ENCODE measurements around the gene CD300LF. TPM values are rescaled to one million over a fixed set of nuclear protein-coding genes. Genes with fewer than 3 reads are reported as not detected.

Gene CD300LF
- total and polyA plus RNA-seq, 2 donors from 2014 or later = 0.49 to 3.1 TPM

- Histone ChIP-seq H3K4me1 (ENCODE audit: control insufficient read depth in 2 of 3, insufficient read depth in 2 of 3, low read depth in 1 of 3, low read length in 3 of 3) (no peaks in the 10 kb centered on the region), H3K27ac (ENCODE audit: low read depth in 2 of 2, low read length in 2 of 2) (no peak overlapping the region), H3K9me3 (ENCODE audit: control insufficient read depth in 2 of 3, insufficient read depth in 1 of 3, low read length in 3 of 3) (no peaks in the 10 kb centered on the region), H3K4me3 (ENCODE audit: low read length in 3 of 3) (no peak overlapping the region), H3K36me3 (ENCODE audit: control insufficient read depth in 2 of 3, insufficient read depth in 3 of 3, low read length in 3 of 3) (no peaks in the 10 kb centered on the region), H3K27me3 (ENCODE audit: control insufficient read depth, insufficient read depth, low read length) (no peaks in the 10 kb centered on the region), H3K9ac (ENCODE audit: low read length in 3 of 3) (no peak overlapping the region)
- TF ChIP-seq CTCF (IDR thresholded peaks at IDR 0.05; ENCODE audit: borderline replicate concordance, extremely low read depth, insufficient read depth) = no peak
- intact Hi-C loops (cut with DNase I) = no loop called here
- FAIRE-seq = no peak
- no peak for DNase-seq
These were observed 66.5 kb downstream of the CD300LF start for GRCh38 chr17:74646231-74646630.

DNA sequence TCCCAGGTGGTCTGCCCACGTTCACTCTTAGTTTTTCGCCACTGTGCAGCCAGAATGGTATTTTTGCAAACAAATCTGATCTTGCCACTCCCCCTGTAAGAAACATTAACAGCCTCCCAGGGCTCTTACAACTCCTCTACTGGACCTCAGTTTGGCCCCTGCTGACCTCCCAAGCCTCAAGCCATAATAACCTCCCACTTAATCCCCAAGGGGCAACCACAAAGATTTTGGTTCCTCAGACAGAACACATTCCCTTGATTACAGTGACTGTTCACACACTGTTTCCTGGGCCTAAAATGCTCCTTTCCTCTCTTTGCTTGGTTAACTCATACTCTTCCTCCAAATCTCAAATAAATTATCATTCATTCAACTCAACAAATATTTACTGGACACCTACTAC, 67.7 kb downstream of the CD300LF start:
- H3K9me3 ChIP-seq (ENCODE audit: control insufficient read depth in 2 of 3, insufficient read depth in 1 of 3, low read length in 3 of 3) = no peaks in the 10 kb centered on the region
- no peak overlapping the region for H3K9ac ChIP-seq (ENCODE audit: low read length in 3 of 3)
- H3K4me3 ChIP-seq (ENCODE audit: low read length in 3 of 3) = no peak overlapping the region
- H3K36me3 ChIP-seq (ENCODE audit: control insufficient read depth in 2 of 3, insufficient read depth in 3 of 3, low read length in 3 of 3) = no peaks in the 10 kb centered on the region
- H3K27ac ChIP-seq (ENCODE audit: low read depth in 2 of 2, low read length in 2 of 2) = no peak overlapping the region
- no peak for FAIRE-seq
- intact Hi-C loops (cut with DNase I) = no loop called here
- no peaks in the 10 kb centered on the region for H3K4me1 ChIP-seq (ENCODE audit: control insufficient read depth in 2 of 3, insufficient read depth in 2 of 3, low read depth in 1 of 3, low read length in 3 of 3)
- no peak for TF ChIP-seq CTCF (IDR thresholded peaks at IDR 0.05; ENCODE audit: borderline replicate concordance, extremely low read depth, insufficient read depth)
- H3K27me3 ChIP-seq (ENCODE audit: control insufficient read depth, insufficient read depth, low read length) = no peaks in the 10 kb centered on the region
- no peak for DNase-seq

- H3K4me3 ChIP-seq (ENCODE audit: low read length in 3 of 3) = no peak overlapping the region
- H3K36me3 ChIP-seq (ENCODE audit: control insufficient read depth in 2 of 3, insufficient read depth in 3 of 3, low read length in 3 of 3) = no peaks in the 10 kb centered on the region
- H3K4me1 ChIP-seq (ENCODE audit: control insufficient read depth in 2 of 3, insufficient read depth in 2 of 3, low read depth in 1 of 3, low read length in 3 of 3) = no peaks in the 10 kb centered on the region
- intact Hi-C loops (cut with DNase I) = no loop called here
- H3K9me3 ChIP-seq (ENCODE audit: control insufficient read depth in 2 of 3, insufficient read depth in 1 of 3, low read length in 3 of 3) = no peaks in the 10 kb centered on the region
- H3K9ac ChIP-seq (ENCODE audit: low read length in 3 of 3) = no peak overlapping the region
- no peak for TF ChIP-seq CTCF (IDR thresholded peaks at IDR 0.05; ENCODE audit: borderline replicate concordance, extremely low read depth, insufficient read depth)
- no peak for FAIRE-seq
- no peaks in the 10 kb centered on the region for H3K27me3 ChIP-seq (ENCODE audit: control insufficient read depth, insufficient read depth, low read length)
- H3K27ac ChIP-seq (ENCODE audit: low read depth in 2 of 2, low read length in 2 of 2) = no peak overlapping the region
- DNase-seq = no peak
These were observed 68.3 kb downstream of the CD300LF start for GRCh38 chr17:74644419-74644818.

Small RNA genes lying within 50 kb of the gene (microRNA-seq; reads per million reads assigned to microRNA genes)
- 10.1 reads per million, percentile 19 among the genes with 10 or more reads in this experiment for gene MIR3615

Other genes starting within 250 kb of the CD300LF start
- gene CD300A, start 246.3 kb downstream of the CD300LF start, total RNA-seq = 8.2 TPM
- gene CD300A, start 246.3 kb downstream of the CD300LF start, polyA plus RNA-seq (ENCODE audit: insufficient read depth, low read depth, low replicate concordance) = 3.1 TPM
- 0.91 TPM for gene CD300LB, start 181.4 kb downstream of the CD300LF start, total RNA-seq
- not detected for gene CD300LB, start 181.4 kb downstream of the CD300LF start, polyA plus RNA-seq (ENCODE audit: insufficient read depth, low read depth, low replicate concordance)
- gene CD300C, start 166.8 kb downstream of the CD300LF start, total RNA-seq = 4.2 TPM
- gene CD300C, start 166.8 kb downstream of the CD300LF start, polyA plus RNA-seq (ENCODE audit: insufficient read depth, low read depth, low replicate concordance) = 0.34 TPM
- 2.0 TPM for gene CD300H, start 145.4 kb downstream of the CD300LF start, total RNA-seq
- not detected for gene CD300H, start 145.4 kb downstream of the CD300LF start, polyA plus RNA-seq (ENCODE audit: insufficient read depth, low read depth, low replicate concordance)
- gene CD300LD, start 120.6 kb downstream of the CD300LF start, total RNA-seq = not detected
- gene CD300LD, start 120.6 kb downstream of the CD300LF start, polyA plus RNA-seq (ENCODE audit: insufficient read depth, low read depth, low replicate concordance) = not detected
- gene CD300E, start 89.2 kb downstream of the CD300LF start, total RNA-seq = 2.5 TPM
- gene CD300E, start 89.2 kb downstream of the CD300LF start, polyA plus RNA-seq (ENCODE audit: insufficient read depth, low read depth, low replicate concordance) = 0.39 TPM
- gene RAB37, start 24.3 kb upstream of the CD300LF start, total RNA-seq = 5.6 TPM
- 1.7 TPM for gene RAB37, start 24.3 kb upstream of the CD300LF start, polyA plus RNA-seq (ENCODE audit: insufficient read depth, low read depth, low replicate concordance)
- 71.3 TPM for gene NHERF1, start 35.7 kb upstream of the CD300LF start, total RNA-seq
- 448 TPM for gene NHERF1, start 35.7 kb upstream of the CD300LF start, polyA plus RNA-seq (ENCODE audit: insufficient read depth, low read depth, low replicate concordance)
- gene NAT9, start 63.4 kb upstream of the CD300LF start, total RNA-seq = 41.5 TPM
- 33.5 TPM for gene NAT9, start 63.4 kb upstream of the CD300LF start, polyA plus RNA-seq (ENCODE audit: insufficient read depth, low read depth, low replicate concordance)
- 0.31 TPM for gene GRIN2C, start 147.0 kb upstream of the CD300LF start, total RNA-seq
- 0.15 TPM for gene GRIN2C, start 147.0 kb upstream of the CD300LF start, polyA plus RNA-seq (ENCODE audit: insufficient read depth, low read depth, low replicate concordance)
- 9.0 TPM for gene FDXR, start 160.1 kb upstream of the CD300LF start, total RNA-seq
- gene FDXR, start 160.1 kb upstream of the CD300LF start, polyA plus RNA-seq (ENCODE audit: insufficient read depth, low read depth, low replicate concordance) = 15.2 TPM
- gene FADS6, start 180.7 kb upstream of the CD300LF start, total RNA-seq = not detected
- not detected for gene FADS6, start 180.7 kb upstream of the CD300LF start, polyA plus RNA-seq (ENCODE audit: insufficient read depth, low read depth, low replicate concordance)
- 0.22 TPM for gene USH1G, start 210.3 kb upstream of the CD300LF start, total RNA-seq
- 0.17 TPM for gene USH1G, start 210.3 kb upstream of the CD300LF start, polyA plus RNA-seq (ENCODE audit: insufficient read depth, low read depth, low replicate concordance)
- not detected for gene OTOP2, start 211.3 kb upstream of the CD300LF start, total RNA-seq
- not detected for gene OTOP2, start 211.3 kb upstream of the CD300LF start, polyA plus RNA-seq (ENCODE audit: insufficient read depth, low read depth, low replicate concordance)
- gene OTOP3, start 223.0 kb upstream of the CD300LF start, total RNA-seq = not detected
- gene OTOP3, start 223.0 kb upstream of the CD300LF start, polyA plus RNA-seq (ENCODE audit: insufficient read depth, low read depth, low replicate concordance) = not detected

Data from kidney (tissue), 14 donors.